A549 (cell line): ENCODE measurements around the gene SLC17A9. TPM values are rescaled to one million over a fixed set of nuclear protein-coding genes. Genes with fewer than 3 reads are reported as not detected.

Source experiments
- ATAC-seq, 2 experiments: fragments of 200-7000 bp in 1 of 2; fragments of >200 bp in 1 of 2; cut with Nextera tagmentation in 1 of 2; cut with Tn5 transposase in 1 of 2; 3 replicates each; pipeline versions ENCODE4 v1.8.0 to v1.9.1; 2018 to 2020; ENCODE audit warnings: mild to moderate bottlenecking in 1 of 2, moderate library complexity in 1 of 2
- CTCF ChIA-PET: fragments of 300-600 bp; sonication (Branson Sonifier 250); formaldehyde crosslinking; extraction: SDS; loops from one replicate; lab custom pipeline; 2021; ENCODE audit warnings: antibody characterized with exemption, inconsistent platforms; lab: Yijun Ruan, JAX
- POLR2A ChIA-PET: fragments of 350-600 bp; formaldehyde crosslinking; extraction: SDS; loops from one replicate; lab custom pipeline; 2021; ENCODE audit warnings: antibody characterized with exemption, inconsistent platforms; lab: Yijun Ruan, JAX
- DNase-seq, 2 experiments: peaks; one replicate each; pipeline versions ENCODE4 v3.0.0 to v3.0.0-alpha.2; 2011 to 2016; ENCODE audit warnings: low read depth in 1 of 2, low spot score in 1 of 2
- FAIRE-seq: peaks from 2 replicates; lab custom pipeline; 2011; peaks lifted over from hg19 to GRCh38; lab: Jason Lieb, UNC
- H3K27ac ChIP-seq, 2 experiments: fragments of >200 bp; sonication (Bioruptor Twin); formaldehyde crosslinking; 3 replicates each; pipeline ENCODE4 v1.5.1; 2016 to 2017
- H3K4me1 ChIP-seq: fragments of >200 bp; sonication (Bioruptor Twin); formaldehyde crosslinking; 3 replicates; pipeline ENCODE4 v1.6.1; 2016
- H3K4me2 ChIP-seq: fragments of >200 bp; sonication (Bioruptor Twin); formaldehyde crosslinking; 3 replicates; pipeline ENCODE4 v1.6.1; 2016
- H3K4me3 ChIP-seq: fragments of >200 bp; sonication (Bioruptor Twin); formaldehyde crosslinking; 3 replicates; pipeline ENCODE4 v1.5.1; 2016
- H3K9me3 ChIP-seq: fragments of >200 bp; sonication (Bioruptor Twin); formaldehyde crosslinking; 3 replicates; pipeline ENCODE4 v1.6.1; 2016
- BHLHE40 ChIP-seq: IDR thresholded peaks from 2 replicates; pipeline ENCODE4 v1.6.1; 2012; ENCODE audit warnings: low read depth, low read length, inconsistent platforms
- CHD4 ChIP-seq: fragments of 200-600 bp; sonication (generic); IDR thresholded peaks from 2 replicates; pipeline ENCODE4 v1.6.1; 2016; ENCODE audit warnings: antibody characterized with exemption, mild to moderate bottlenecking, borderline replicate concordance
- CTCF ChIP-seq: fragments of >200 bp; sonication (Bioruptor Twin); formaldehyde crosslinking; IDR thresholded peaks from 3 replicates; pipeline ENCODE4 v1.5.1; 2016
- E2F6 ChIP-seq: IDR thresholded peaks from 2 replicates; pipeline ENCODE4 v1.6.1; 2012; ENCODE audit warnings: low read depth, borderline replicate concordance
- EHF ChIP-seq: fragments of 250-450 bp; sonication (Bioruptor Pico); IDR thresholded peaks from 2 replicates; pipeline ENCODE4 v1.5.0; 2020; ENCODE audit warnings: mild to moderate bottlenecking
- ELK1 ChIP-seq: fragments of 150-350 bp; IDR thresholded peaks from 2 replicates; pipeline ENCODE4 v1.6.1; 2014; ENCODE audit warnings: low read depth, mild to moderate bottlenecking, low read length
- HES2 ChIP-seq: fragments of >200 bp; sonication (Bioruptor Twin); formaldehyde crosslinking; IDR thresholded peaks from 2 replicates; pipeline ENCODE4 v1.6.1; 2016
- HMGXB4 ChIP-seq: fragments of 250-450 bp; sonication (Bioruptor Pico); IDR thresholded peaks from 2 replicates; pipeline ENCODE4 v1.5.0; 2021; ENCODE audit warnings: mild to moderate bottlenecking, moderate library complexity, borderline replicate concordance
- HOXB5 ChIP-seq: fragments of 250-450 bp; sonication (Bioruptor Pico); IDR thresholded peaks from 2 replicates; pipeline ENCODE4 v1.5.0; 2020; ENCODE audit warnings: mild to moderate bottlenecking, moderate library complexity
- JUN ChIP-seq, 2 experiments: fragments of >200 bp; sonication (Bioruptor Twin); formaldehyde crosslinking; IDR thresholded peaks; 2 replicates in 1 of 2; 3 replicates in 1 of 2; pipeline ENCODE4 v1.6.1; 2016 to 2017
- JUNB ChIP-seq: fragments of >200 bp; sonication (Bioruptor Twin); formaldehyde crosslinking; IDR thresholded peaks from 2 replicates; pipeline ENCODE4 v1.6.1; 2016
- MAFK ChIP-seq: fragments of 450-650 bp; IDR thresholded peaks from 2 replicates; pipeline ENCODE4 v1.6.1; 2014; ENCODE audit not compliant: partially characterized antibody
- MAX ChIP-seq: IDR thresholded peaks from 2 replicates; pipeline ENCODE4 v1.6.1; 2012
- PBX3 ChIP-seq: IDR thresholded peaks from 2 replicates; pipeline ENCODE4 v1.6.1; 2012
- PHF8 ChIP-seq: fragments of 200-600 bp; sonication (generic); IDR thresholded peaks from 2 replicates; pipeline ENCODE4 v1.6.1; 2016; ENCODE audit warnings: low read depth, mild to moderate bottlenecking, antibody characterized with exemption, moderate library complexity, borderline replicate concordance
- RARB ChIP-seq: fragments of 250-450 bp; sonication (Bioruptor Pico); IDR thresholded peaks from 2 replicates; pipeline ENCODE4 v1.8.0; 2021; ENCODE audit warnings: mild to moderate bottlenecking, moderate library complexity
- SREBF2 ChIP-seq: fragments of 450-650 bp; IDR thresholded peaks from 2 replicates; pipeline ENCODE4 v1.6.1; 2014; ENCODE audit warnings: mild to moderate bottlenecking, moderate library complexity
- ZNF302 ChIP-seq: fragments of 250-450 bp; sonication (Bioruptor Pico); IDR thresholded peaks from 2 replicates; pipeline ENCODE4 v1.9.0; 2021; ENCODE audit warnings: inconsistent platforms, mild to moderate bottlenecking, moderate library complexity
- WGBS: methylation state at CpG from one replicate; pipeline ENCODE4 v1.1.6; 2017; ENCODE audit errors: missing lambda C conversion rate; 5-methylcytosine and 5-hydroxymethylcytosine counted together
- polyA plus RNA-seq, 4 experiments: library from polyadenylated mRNA; depleted of rRNA in 3 of 4; stranded (reverse); fragments of >200 nt; fragmentation: RNase III in 1 of 4; extraction: RNeasy Plus Mini Kit Qiagen cat#74134 plus additional on column Dnase treatment in 1 of 4; gene quantifications; 2 replicates in 3 of 4; 3 replicates in 1 of 4; pipeline ENCODE4 v1.2.3, GENCODE V29; 2011 to 2017
- TF ChIP-seq, protein P1 (sequence below): fragments of 450-650 bp; IDR thresholded peaks from 2 replicates; pipeline ENCODE4 v1.6.1; 2014; ENCODE audit warnings: antibody characterized with exemption

The SLC17A9 gene
- polyA plus RNA-seq, 2 of the 4 experiments (the other 2 are of a cell fraction), result 0.05 TPM; not detected in 1

- H3K4me3 ChIP-seq, result no peak overlapping the region
- CTCF ChIA-PET, result interaction anchor here (0.6 to 7.5 kb wide), 5 partner anchors 9 to 492 kb away, joined by 3 to 44 read pairs (median 3); no protein-coding TSS in a partner anchor
- no peak for ATAC-seq
- WGBS, result 57% methylated on average over 6 of the region's 6 CpGs
- TF ChIP-seq ELK1 (no peak), MAFK (no peak), PBX3 (no peak), CTCF (no peak), JUNB (no peak), ZNF302 (CRISPR knock-in tag) (no peak), BHLHE40 (no peak), SREBF2 (no peak), PHF8 (no peak), MAX (no peak), CHD4 (no peak), JUN (IDR thresholded peaks at IDR 0.05) (no peak), EHF (CRISPR knock-in tag) (no peak), HOXB5 (no peak), HES2 (no peak), E2F6 (no peak), RARB (CRISPR knock-in tag) (no peak), HMGXB4 (CRISPR knock-in tag) (no peak)
- TF ChIP-seq, protein P1, sequence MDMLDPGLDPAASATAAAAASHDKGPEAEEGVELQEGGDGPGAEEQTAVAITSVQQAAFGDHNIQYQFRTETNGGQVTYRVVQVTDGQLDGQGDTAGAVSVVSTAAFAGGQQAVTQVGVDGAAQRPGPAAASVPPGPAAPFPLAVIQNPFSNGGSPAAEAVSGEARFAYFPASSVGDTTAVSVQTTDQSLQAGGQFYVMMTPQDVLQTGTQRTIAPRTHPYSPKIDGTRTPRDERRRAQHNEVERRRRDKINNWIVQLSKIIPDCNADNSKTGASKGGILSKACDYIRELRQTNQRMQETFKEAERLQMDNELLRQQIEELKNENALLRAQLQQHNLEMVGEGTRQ, result no peak
- TF ChIP-seq, all 56 proteins: peak for 0
- POLR2A ChIA-PET, result no interaction called here
- Histone ChIP-seq H3K4me1 (no peaks in the 10 kb centered on the region), H3K9me3 (no peaks in the 10 kb centered on the region), H3K27ac (no peak overlapping the region), H3K4me2 (no peak overlapping the region)
- DNase-seq (no peak), FAIRE-seq (no peak)
Observed at GRCh38 chr20:62991863-62992262, 39.4 kb downstream of the SLC17A9 start.
